ENCODE results near the gene ADRA2B.
"Not testable (repeated sequence)": the region's sequence is repeated elsewhere in the genome, so short reads cannot be mapped to it uniquely, and the experiment has no call there.

ADRA2B gene

GRCh38 chr2:96150791-96151594, 34.6 kb upstream of the ADRA2B start:
- DNase-seq (ENCODE audit: low read depth in 3 of 3): no peak

GRCh38 chr2:96150007-96150640, 33.8 kb upstream of the ADRA2B start:
- DNase-seq (ENCODE audit: low read depth in 3 of 3): no peak

DNA sequence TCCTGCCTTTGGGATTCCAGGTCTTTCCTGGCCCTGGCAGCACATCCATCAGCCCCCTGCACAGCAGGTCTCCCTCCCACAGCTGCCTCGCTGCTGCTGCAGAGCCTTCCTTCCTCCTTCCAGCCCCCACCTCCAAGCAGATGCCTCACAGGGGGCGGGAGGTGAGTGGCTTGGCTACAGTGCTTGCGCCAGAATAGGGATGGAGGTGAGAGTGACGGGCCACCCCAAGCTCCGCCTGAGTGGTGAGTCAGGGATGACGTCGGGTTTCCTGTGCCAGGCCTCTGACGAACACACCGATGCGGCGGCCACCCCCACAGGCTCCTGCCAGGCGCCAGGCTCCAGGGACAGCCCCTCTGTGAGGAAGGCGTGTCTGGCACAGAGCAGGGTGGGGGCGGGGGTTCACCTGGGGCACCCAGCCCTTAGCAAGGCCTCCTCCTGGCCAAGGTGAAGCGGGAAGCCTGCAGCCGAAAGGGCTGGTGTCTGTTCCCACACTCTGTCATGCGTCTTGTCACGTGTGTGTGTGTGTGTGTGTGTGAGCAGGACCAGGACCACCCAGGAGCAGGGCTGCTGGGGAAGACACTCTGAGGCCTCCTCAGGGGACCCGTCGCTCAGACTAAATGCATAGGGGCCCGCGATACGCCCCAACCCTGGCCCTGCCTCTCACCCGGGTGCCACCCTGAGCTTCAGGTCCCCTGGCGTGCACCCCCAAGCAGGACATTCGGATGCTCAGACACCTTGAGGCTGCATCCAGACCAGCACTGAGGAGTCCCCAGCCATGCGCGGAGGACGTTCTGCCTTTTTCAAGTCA, 32.2 kb upstream of the ADRA2B start:
- peak; percentile 92 to 98 (median 97) for DNase-seq (ENCODE audit: low read depth in 3 of 3)

DNA sequence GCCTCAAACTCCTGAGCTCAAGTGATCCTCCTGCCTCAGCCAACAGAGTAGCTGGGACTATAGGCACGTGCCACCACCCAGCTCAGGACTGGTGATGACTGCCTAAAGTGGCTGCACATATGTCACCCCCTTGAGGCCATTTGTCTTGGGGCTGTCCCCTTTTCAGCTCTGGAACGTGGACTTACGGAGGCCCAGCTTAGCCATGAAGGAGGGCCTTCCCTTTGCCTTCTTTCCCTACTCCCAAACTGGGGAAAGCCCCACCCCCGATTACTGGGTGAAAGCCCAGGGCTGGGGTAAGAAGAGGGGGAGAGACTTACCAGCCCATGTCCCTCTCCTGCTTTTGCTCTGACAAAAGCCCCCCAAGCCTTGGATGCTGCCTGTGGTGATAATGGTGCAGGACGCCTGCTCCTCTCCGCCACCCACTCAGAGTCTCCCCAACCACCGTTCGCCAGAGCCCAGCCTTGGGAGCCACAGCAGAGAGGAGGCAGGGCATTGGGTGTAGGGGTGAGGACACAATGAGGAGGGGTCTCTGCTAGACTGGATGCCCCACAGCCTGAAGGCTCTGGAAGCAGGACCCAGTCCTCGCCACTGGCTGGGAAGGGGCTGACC, 31.3 kb upstream of the ADRA2B start:
- DNase-seq (ENCODE audit: low read depth in 3 of 3): no peak

- DNase-seq (ENCODE audit: low read depth in 3 of 3): no peak
These were observed 30.7 kb upstream of the ADRA2B start for GRCh38 chr2:96146881-96147592.

DNA sequence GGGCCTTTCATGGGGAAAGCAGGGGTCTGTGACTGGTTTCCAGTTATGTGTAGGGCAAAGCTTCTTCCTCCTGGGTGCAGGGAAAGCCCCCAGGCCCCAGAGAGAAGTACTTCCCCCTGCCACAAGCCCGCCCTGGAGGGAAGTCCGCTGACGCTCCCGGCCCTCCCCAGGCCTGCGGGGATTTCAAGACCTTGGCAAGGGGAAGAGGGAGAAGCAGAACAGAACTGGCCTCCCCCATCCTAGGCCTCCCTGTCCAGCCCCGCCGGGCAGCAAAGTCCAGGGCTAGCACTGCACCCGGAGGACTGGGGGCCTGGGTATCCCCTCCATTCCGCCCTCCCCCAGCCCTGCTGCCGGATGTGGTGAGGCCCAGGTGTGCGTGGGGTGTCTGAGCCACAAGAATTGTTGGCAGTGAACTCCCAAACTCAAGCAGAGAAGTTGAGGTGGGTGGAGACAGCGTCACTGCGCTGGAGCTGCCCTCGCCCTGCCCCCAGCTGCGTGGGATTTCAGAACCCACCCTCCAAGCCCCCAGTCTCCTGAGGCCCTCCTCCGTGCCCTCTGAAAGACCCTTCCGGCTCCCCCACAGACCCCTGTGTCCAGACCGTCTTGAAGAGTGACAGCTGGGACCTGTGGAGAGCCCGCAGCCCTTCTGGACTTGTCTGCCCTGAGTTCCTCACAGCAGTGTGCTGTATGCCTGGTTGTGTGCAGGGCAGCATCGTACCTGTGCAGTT, 29.9 kb upstream of the ADRA2B start:
- DNase-seq (ENCODE audit: low read depth in 3 of 3): peak; percentile 76 to 88 (median 83)

DNA sequence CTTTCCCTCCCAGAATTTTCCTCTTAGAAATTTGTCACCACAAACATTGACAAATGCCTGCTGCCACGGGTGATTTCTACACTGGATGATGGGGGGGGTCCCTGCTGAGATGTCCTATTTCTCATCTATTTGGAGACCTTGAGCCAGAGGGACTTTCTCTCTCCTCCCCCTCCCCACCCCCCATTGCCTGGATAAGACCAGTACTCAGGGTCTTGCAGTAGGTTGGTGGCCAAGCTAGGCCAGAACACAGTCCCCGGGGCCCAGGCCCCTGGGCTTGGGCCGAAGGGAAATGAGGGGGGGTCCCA, 29.4 kb upstream of the ADRA2B start:
- no peak for DNase-seq (ENCODE audit: low read depth in 3 of 3)

GRCh38 chr2:96145036-96145847, 28.9 kb upstream of the ADRA2B start, which contains the start of gene DUSP2:
Gene DUSP2 (minus strand): TSS chr2:96145440. CDS start chr2:96145354, 86 bp downstream.
- DNase-seq (ENCODE audit: low read depth in 3 of 3): peak; percentile 88 to 94 (median 91)

- no peak for DNase-seq (ENCODE audit: low read depth in 3 of 3)
These were observed 28.2 kb upstream of the ADRA2B start for GRCh38 chr2:96144481-96145035.

GRCh38 chr2:96143848-96144480, 27.6 kb upstream of the ADRA2B start:
- no peak for DNase-seq (ENCODE audit: low read depth in 3 of 3)

DNA sequence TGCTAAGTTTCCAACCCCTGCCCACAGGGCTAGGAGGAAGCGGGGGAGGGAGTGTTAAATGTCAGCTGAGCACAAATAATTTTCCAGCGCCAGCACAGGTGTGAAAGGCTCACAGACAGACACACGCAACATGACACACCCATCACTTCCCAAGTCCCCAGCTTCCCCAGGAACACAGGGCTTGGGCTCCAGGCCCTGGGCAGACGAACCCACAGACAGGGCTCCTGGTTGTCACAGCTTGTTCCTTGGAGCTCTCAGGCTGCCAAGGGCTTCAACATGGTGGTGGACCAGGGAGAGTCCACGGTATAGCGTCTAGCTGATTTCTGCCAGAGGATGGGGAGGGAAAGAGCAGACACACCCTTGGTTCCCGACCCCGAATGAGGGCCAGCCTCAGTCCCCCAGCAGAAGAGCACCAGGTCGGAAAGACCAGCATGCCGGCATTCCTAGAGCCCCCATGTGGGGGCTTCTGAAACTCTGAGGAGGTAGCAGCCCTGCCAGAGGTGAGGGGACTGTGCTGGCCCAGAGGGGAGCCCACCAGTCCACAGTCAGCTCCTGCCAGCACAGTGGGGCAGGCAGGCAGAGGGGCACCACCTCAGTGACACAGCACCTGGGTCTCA, 27.0 kb upstream of the ADRA2B start:
- DNase-seq (ENCODE audit: low read depth in 3 of 3): no peak

- DNase-seq (ENCODE audit: low read depth in 3 of 3): peak in 2 of 3 donors; percentile 74 to 85
These were observed 26.1 kb upstream of the ADRA2B start for GRCh38 chr2:96142217-96143113.

DNA sequence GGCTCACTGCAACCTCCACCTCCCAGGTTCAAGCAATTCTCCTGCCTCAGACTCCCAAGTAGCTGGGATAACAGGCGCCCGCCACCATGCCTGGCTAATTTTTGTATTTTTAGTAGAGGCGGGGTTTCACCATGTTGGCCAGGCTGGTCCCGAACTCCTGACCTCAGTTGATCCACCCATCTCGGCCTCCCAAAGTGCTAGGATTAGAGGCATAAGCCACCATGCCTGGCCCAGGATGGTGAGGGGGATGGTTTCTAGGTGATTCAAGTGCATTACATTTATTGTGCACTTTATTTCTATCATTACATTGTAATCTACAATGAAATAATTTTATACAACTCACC, 25.2 kb upstream of the ADRA2B start:
- not testable (repeated sequence) for DNase-seq (ENCODE audit: low read depth in 3 of 3)

DNA sequence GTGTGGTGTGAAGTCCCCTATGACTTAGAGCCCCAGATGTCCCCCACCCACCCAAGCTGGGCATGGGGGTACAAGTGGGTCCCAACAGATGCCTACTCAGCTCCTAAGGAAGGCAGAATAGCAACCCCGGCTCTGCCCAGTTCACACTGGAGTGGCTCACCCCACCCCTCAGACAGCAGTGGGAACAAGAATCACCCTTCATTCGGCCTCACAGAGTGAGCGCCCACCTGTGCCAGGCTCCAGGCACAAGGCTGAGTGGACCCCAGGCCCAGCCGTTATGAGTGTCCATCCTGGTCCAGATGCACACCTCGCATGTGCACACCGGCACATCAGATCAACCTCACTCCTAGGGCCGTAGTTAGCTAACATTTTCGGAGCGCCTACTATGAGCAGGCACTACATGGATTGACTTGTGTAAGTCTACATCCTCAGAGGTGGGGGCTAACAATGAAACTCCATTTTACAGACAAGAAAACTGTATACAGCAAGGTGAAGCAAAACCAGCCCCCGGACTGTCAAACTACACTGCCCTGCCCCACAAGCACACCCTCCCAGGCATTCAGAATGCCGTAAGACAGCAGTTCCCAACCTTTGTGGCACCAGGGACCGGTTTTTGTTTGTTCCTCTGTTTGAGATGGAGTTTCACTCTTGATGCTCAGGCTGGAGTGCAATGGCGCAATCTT, 24.7 kb upstream of the ADRA2B start:
- DNase-seq (ENCODE audit: low read depth in 3 of 3): no peak

DNA sequence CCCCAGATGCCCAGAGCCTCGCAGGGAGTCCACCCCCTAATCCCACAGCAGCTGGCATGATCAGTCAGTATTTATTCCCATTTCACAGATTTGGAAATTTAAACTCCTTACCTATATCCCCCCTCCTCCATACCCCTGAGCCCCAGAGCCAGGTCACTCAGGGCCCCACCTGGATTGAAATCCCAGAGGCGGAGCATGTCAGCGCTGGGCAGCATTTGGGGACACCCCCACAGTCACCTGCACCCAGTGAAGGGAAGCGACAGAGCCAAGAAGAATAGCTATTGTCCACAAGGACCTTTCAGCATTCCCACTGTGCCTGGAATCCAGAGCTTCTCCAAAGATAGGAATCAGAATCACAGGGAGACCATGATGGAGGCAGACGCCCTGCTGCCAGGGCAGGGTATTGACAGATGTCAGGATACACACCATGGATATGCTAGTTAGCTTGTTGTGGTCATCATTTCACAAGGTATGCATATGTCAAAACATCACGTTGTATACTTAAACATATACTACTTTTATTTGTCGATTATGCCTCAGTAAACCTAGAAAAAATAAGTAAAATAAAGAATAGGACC, 22.9 kb upstream of the ADRA2B start:
- DNase-seq (ENCODE audit: low read depth in 3 of 3): no peak

GRCh38 chr2:96138179-96139145, 22.1 kb upstream of the ADRA2B start, which contains the start of gene ASTL:
Gene ASTL (minus strand): TSS chr2:96138502. CDS start chr2:96138436, 66 bp downstream.
- DNase-seq (ENCODE audit: low read depth in 3 of 3): no peak
